Endometrial microvascular endothelial cells (primary cell): ENCODE results near the gene GPT2. TPM values are rescaled to one million over a fixed set of nuclear protein-coding genes. Genes with fewer than 3 reads are reported as not detected.

Experiments
- in situ Hi-C: cut with HindIII; loops from 2 replicates; pipeline ENCODE4 v1.10.0; 2017; ENCODE audit warnings: low sequenced_read_pairs, low pct_unique_long_range_greater_than_20kb; ENCODE audit errors: inconsistent ontology term
- total RNA-seq: library from RNA; depleted of rRNA; stranded (reverse); fragments of >200 nt; gene quantifications from one replicate; pipeline ENCODE4 v1.2.3, GENCODE V29; 2015; ENCODE audit errors: inconsistent ontology term

GPT2 gene
- total RNA-seq, 1 donor from 2014 or later, result 12.6 TPM

- in situ Hi-C loops, result no loop called here
These were observed 64.5 kb downstream of the GPT2 start for GRCh38 chr16:46948548-46949166.

GRCh38 chr16:46949241-46949892, 65.2 kb downstream of the GPT2 start:
- in situ Hi-C loops, result no loop called here

DNA sequence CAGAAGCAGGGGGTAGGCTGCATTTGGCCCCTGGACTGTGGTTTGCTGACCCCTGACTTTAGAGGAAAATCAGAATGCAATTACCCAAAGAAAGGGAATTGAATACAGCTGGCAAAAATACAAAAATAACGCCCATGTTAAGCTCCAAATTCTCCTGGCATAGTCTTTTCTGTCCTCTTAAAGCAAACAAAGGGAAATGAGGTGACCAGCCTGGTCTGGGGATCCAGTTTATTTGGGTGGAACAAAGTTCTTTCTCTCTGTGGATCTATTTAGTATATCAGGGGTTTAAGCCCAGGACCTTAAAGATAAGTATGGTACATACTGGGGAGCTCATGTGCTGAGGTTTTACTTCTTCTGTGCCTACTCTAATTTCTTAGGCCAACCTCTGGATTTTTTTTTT, 65.8 kb downstream of the GPT2 start:
- in situ Hi-C loops, result no loop called here

- in situ Hi-C loops, result no loop called here
These were observed 70.4 kb downstream of the GPT2 start for GRCh38 chr16:46954562-46954961.

GRCh38 chr16:46961373-46962353, 77.5 kb downstream of the GPT2 start:
- in situ Hi-C loops, result no loop called here

GRCh38 chr16:46962629-46963028, 78.5 kb downstream of the GPT2 start:
- in situ Hi-C loops, result no loop called here

DNA sequence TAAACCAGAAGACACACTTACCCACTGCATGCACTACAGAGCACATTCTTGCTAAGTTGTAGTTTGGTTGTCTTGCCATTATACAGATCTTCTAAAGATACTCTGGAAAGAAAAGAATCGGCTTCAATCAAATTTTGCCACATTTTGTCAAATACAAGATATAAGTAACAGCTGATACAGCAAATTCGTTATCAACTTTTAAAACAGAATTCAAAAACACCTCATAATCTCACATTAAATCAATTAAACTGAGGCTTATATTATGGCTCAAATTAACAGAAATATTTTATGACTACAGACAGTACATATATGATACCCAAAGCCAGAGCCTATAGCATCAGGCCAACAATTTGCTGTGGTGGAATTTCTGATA, 83.9 kb downstream of the GPT2 start:
- in situ Hi-C loops, result no loop called here

GRCh38 chr16:46970089-46970488, 85.9 kb downstream of the GPT2 start:
- in situ Hi-C loops, result no loop called here

GRCh38 chr16:46971271-46971670, 87.1 kb downstream of the GPT2 start:
- in situ Hi-C loops, result no loop called here

GRCh38 chr16:46972429-46973206, 88.5 kb downstream of the GPT2 start:
- in situ Hi-C loops, result no loop called here

DNA sequence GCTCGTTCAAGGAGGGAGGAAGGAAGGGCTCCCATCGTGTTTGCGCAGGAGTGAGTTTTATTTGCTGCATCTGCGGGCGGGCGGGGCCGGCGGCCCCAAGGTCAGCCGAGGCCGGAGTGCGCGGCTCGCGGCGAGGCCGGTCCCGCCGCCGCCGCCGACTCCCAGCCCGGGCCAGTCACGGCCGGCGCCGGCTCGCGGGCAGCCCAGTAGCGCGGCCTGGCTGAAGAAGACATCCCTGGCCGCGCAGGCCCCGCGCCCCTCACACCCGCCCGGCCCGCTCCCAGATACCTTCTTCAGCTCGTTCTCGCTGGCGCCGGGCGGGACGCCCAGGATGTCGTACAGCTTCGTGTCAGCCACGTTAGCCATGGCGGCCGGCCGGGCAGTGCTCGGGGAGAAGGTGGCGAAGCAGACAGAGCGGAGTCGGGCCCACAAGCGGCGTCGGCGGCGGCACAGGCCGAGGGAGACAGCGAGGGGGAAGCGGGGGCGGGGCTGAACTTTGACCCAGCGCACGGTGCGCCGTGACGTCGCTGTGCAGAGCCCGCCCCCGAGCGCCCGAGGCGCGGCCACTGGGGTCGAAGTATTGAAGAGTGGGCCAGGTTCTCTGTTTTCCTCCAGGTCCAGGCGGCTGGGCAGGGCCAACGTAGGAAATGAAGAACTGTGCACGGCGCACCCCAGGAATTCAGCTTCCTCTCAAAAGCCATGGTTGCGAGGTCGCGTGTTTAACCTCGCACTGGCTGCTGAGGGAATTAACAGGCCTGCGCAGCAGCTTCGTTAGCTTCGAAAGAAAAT, 89.2 kb downstream of the GPT2 start, which contains the start of gene DNAJA2:
Gene DNAJA2, minus strand, starts transcription at position 468 of the 789 bp plus-strand sequence. Its CDS starts 102 bp downstream, at position 366.
- in situ Hi-C loops, result no loop called here

DNA sequence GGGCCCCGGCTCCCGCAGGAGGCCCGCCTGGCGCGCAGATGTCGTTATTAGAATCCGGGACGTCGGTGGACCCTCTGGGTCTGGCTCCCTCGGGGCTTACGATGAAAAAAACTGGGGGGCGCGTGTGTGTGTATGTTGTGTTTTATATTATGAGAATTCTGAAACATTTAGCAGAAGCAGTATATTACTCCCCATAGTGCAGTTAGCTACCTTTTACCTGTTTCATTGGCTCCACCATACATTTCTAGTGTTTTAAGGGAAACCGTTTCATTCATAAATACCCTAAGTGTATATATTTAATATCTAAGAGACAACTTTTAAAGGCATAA, 89.8 kb downstream of the GPT2 start:
- in situ Hi-C loops, result no loop called here

GRCh38 chr16:46974352-46974751, 90.2 kb downstream of the GPT2 start:
- in situ Hi-C loops, result no loop called here

- in situ Hi-C loops, result no loop called here
These were observed 91.0 kb downstream of the GPT2 start for GRCh38 chr16:46975165-46975564.

DNA sequence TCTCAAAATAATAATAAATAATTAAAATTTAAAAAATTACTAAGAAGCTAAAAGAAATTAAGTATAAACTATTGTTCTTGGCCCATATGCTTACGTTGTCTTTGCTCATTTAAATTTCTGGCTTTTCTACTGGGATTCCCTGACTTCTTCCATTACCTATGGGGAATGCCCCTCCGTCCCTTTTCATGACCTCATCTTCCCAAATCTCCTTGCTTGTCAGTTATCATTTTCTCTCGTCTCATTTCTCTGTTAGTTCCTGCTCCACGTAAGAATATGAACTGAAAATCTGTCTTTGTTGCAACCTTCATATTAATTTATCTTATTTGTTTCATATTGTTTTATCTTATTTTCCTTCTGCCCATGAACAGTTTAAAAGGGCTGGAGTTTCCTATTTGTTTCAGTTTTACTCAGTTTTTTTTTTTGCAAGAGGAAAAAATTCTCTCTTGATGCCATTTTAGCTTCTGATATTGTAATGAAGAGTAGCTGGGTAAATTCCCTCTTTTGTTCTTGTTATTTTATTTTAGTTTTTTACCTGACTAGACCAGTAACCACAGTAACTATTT, 91.8 kb downstream of the GPT2 start:
- in situ Hi-C loops, result no loop called here

DNA sequence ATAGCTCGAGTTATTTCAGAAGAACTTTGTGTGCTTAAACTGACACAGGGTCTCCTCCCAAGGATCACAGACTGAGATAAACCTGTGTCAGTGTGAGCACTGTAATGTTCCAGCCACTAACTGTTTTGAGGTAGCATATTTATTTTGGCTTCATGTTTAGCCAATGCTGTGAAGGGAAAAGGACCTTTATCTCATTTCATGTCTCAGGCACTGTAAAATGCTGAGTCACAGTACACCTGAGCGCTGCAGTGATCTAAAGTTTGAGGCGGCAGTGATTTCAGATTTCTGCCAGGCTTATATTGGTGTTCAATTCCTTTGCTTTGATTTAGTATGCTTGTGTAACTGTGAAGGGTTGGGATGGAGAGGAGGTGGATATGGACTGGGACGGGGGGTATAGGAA, 92.4 kb downstream of the GPT2 start:
- in situ Hi-C loops, result no loop called here
